Neural crest cell (in vitro differentiated cells): Measurements from ENCODE around the gene SLC38A11. TPM values are rescaled to one million over a fixed set of nuclear protein-coding genes. Genes with fewer than 3 reads are reported as not detected.
"Not testable (repeated sequence)": the region's sequence is repeated elsewhere in the genome, so short reads cannot be mapped to it uniquely, and the experiment has no call there.

Experiments used
- DNase-seq: peaks from one replicate; pipeline ENCODE4 v3.0.0; 2021; ENCODE audit warnings: low read depth, mixed read lengths, low spot score
- H3K27ac Mint-ChIP-seq: one replicate; pipeline ENCODE4 v1.8.0; 2021; ENCODE audit warnings: mild to moderate bottlenecking, mixed read lengths; ENCODE audit not compliant: unreplicated experiment
- H3K27me3 Mint-ChIP-seq: 2 replicates; pipeline ENCODE4 v1.8.0; 2021; ENCODE audit warnings: low read depth, mild to moderate bottlenecking, mixed read lengths
- H3K36me3 Mint-ChIP-seq: 2 replicates; pipeline ENCODE4 v1.8.0; 2021; ENCODE audit warnings: low read depth, mild to moderate bottlenecking, mixed read lengths
- H3K4me1 Mint-ChIP-seq: 2 replicates; pipeline ENCODE4 v1.8.0; 2021; ENCODE audit warnings: mixed read lengths
- H3K4me3 Mint-ChIP-seq: one replicate; pipeline ENCODE4 v1.8.0; 2021; ENCODE audit warnings: mild to moderate bottlenecking, mixed read lengths
- H3K9me3 Mint-ChIP-seq: 2 replicates; pipeline ENCODE4 v1.8.0; 2021; ENCODE audit warnings: mixed read lengths
- total RNA-seq: library from RNA; stranded (reverse); gene quantifications from 2 replicates; pipeline ENCODE4 v1.2.1, GENCODE V29; 2021
- TF ChIP-seq, protein P1 (sequence below): fragments of 200-600 bp; sonication (generic); conservative IDR thresholded peaks from 2 replicates; pipeline ENCODE4 v1.5.0; 2021; ENCODE audit warnings: antibody characterized with exemption, mild to moderate bottlenecking

Gene SLC38A11
- total RNA-seq, 1 donor from 2014 or later: not detected

DNA sequence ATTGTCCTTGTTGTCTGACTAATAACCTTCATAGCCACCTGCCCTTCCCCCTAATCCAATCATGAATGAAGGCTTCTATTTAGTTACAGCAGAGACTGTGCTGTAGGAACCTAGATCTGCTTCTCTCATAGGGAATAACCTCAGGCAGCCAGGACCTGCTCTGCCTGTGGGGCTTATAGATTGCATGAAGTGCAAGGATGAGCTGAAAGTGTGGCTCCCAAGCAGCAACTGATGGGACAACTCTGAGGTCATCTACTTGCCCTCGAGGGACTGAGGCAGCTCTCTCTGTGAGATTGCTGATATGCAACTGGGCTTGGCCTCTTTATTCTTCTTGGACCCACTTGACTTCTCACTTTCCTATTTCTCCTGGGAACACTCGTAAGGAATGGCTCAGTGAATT, 23.8 kb upstream of the SLC38A11 start:
- TF ChIP-seq, protein P1, sequence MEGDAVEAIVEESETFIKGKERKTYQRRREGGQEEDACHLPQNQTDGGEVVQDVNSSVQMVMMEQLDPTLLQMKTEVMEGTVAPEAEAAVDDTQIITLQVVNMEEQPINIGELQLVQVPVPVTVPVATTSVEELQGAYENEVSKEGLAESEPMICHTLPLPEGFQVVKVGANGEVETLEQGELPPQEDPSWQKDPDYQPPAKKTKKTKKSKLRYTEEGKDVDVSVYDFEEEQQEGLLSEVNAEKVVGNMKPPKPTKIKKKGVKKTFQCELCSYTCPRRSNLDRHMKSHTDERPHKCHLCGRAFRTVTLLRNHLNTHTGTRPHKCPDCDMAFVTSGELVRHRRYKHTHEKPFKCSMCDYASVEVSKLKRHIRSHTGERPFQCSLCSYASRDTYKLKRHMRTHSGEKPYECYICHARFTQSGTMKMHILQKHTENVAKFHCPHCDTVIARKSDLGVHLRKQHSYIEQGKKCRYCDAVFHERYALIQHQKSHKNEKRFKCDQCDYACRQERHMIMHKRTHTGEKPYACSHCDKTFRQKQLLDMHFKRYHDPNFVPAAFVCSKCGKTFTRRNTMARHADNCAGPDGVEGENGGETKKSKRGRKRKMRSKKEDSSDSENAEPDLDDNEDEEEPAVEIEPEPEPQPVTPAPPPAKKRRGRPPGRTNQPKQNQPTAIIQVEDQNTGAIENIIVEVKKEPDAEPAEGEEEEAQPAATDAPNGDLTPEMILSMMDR: no peak
- Mint-ChIP-seq H3K27me3 (no peaks in the 10 kb centered on the region), H3K4me3 (no peak overlapping the region)

DNA sequence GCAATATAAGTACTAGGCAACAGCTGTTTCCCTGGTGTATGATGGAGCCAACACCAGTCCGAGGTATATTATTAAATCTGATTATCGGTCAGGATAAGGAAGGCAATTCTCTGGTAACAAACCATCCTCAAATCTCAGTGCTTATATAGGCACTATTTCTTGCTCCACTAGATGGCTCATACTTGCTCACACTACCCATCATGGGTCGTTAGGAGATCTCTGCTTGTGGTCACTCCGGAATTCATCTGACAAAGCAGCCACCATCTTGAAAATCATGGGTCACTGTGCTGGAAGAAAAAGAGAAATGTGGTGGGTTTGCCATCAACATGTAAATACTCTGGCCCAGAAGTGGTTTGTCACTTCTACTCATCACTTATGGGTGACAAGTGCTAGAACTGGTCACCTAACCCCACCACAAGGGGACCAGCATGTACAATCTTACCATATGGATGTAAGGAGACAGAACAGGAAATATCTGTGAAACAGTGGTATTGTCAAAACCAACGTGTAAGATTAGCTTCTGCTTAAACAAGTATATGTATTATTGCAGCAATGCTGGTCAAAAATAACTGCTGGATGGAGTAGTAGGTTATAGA, 21.6 kb upstream of the SLC38A11 start:
- not testable (repeated sequence) for H3K36me3 Mint-ChIP-seq, H3K27me3 Mint-ChIP-seq, H3K27ac Mint-ChIP-seq, H3K4me3 Mint-ChIP-seq, DNase-seq, H3K9me3 Mint-ChIP-seq
- peaks cover 22% of the 10 kb centered on the region for H3K4me1 Mint-ChIP-seq

More for the DNA sequence above, 23.8 kb upstream of the SLC38A11 start:
- Mint-ChIP-seq H3K9me3 (no peaks in the 10 kb centered on the region), H3K4me1 (peaks cover 16% of the 10 kb centered on the region), H3K36me3 (no peaks in the 10 kb centered on the region), H3K27ac (no peak overlapping the region)
- no peak for DNase-seq

DNA sequence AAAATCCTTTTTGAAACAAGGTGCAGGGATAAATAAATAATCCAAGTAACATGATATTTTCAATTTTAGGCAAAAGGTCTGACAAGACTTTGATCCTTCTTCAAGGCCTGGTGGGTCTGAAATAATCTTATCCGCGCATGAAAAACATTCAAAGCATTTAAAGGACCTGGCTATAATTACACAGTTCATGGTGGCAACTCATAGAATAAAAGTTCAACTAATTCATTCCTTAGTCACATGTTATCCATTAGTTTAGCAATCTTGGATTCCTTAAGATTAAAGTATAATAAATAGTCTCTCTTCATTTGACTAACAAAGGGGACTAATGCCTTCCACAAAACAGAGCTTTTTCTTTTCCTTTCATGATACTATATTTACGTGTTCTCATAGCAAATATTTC, 21.0 kb upstream of the SLC38A11 start:
- no peak overlapping the region for H3K27ac Mint-ChIP-seq
- H3K4me3 Mint-ChIP-seq: no peak overlapping the region
- TF ChIP-seq, protein P1: no peak
- no peaks in the 10 kb centered on the region for H3K27me3 Mint-ChIP-seq
- peaks cover 27% of the 10 kb centered on the region for H3K4me1 Mint-ChIP-seq
- DNase-seq: no peak
- H3K9me3 Mint-ChIP-seq: no peaks in the 10 kb centered on the region
- no peaks in the 10 kb centered on the region for H3K36me3 Mint-ChIP-seq

DNA sequence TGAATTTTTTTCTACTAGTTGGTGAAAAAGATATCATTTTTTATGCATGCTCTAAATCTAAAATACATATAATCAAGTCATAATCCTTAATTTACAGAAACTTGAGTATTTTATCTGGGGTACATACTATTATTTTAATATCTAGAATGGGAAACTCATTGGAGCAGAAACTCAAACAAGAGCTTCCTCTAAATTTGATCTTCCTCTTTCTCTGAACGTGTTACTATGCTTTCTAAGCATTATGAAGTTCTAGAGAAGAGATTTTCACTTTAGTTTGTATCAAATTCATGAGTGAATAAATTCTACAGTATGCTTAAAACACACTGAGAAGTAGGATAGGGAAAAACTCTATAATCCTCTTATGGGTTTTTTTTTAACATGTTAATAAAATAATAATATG, 20.6 kb upstream of the SLC38A11 start:
- TF ChIP-seq, protein P1: no peak
- no peak for DNase-seq
- H3K4me1 Mint-ChIP-seq: peaks cover 25% of the 10 kb centered on the region
- H3K36me3 Mint-ChIP-seq: no peaks in the 10 kb centered on the region
- no peaks in the 10 kb centered on the region for H3K27me3 Mint-ChIP-seq
- no peak overlapping the region for H3K4me3 Mint-ChIP-seq
- no peaks in the 10 kb centered on the region for H3K9me3 Mint-ChIP-seq
- H3K27ac Mint-ChIP-seq: no peak overlapping the region

DNA sequence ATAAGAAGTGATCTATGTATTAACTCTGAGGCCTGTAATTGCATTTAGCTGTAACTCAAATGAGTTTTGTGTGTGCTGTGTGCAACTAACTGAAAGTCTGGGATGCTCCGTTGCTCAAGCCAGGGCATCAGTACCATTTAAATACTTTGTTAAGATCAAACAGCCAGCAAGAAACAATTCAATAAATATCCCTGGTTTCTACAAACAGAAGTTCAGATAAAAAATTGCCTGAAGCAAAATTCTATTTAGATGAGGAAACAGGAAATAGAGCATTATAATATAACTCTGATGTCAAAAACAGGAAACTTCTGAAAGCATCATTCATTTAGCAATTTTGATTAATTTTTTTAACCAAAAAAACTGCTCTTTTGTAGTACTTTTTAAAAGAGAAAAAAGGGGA, 18.9 kb upstream of the SLC38A11 start:
- no peaks in the 10 kb centered on the region for H3K36me3 Mint-ChIP-seq
- peaks cover 27% of the 10 kb centered on the region for H3K4me1 Mint-ChIP-seq
- no peaks in the 10 kb centered on the region for H3K27me3 Mint-ChIP-seq
- TF ChIP-seq, protein P1: no peak
- no peak overlapping the region for H3K27ac Mint-ChIP-seq
- peaks cover 1% of the 10 kb centered on the region for H3K9me3 Mint-ChIP-seq
- no peak overlapping the region for H3K4me3 Mint-ChIP-seq
- DNase-seq: no peak

DNA sequence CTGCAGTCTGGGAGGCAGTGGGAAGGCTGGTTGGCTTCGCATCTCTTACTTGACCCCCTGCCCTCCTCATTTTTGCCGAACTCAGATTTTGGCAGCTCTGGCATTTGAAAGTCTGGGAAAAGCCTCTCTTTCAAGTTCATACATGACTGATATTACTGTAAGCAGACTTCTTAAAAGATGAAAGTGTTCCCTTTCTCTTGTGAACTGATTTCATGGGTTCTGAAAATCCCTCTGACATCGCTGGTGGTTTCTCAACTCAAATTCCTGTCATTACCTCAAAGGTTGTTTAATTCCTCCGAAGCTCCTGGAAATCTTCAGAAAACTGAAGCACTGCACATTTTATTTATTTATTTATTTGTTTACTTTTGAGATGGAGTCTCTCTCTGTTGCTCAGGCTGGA, 16.9 kb upstream of the SLC38A11 start:
- Mint-ChIP-seq H3K27ac (no peak overlapping the region), H3K9me3 (peaks cover 6% of the 10 kb centered on the region), H3K4me3 (no peak overlapping the region), H3K27me3 (no peaks in the 10 kb centered on the region), H3K36me3 (peaks cover 2% of the 10 kb centered on the region), H3K4me1 (peaks cover 27% of the 10 kb centered on the region)
- TF ChIP-seq, protein P1: no peak
- DNase-seq: no peak
